ENCODE results near the gene CARD6. TPM values are rescaled to one million over a fixed set of nuclear protein-coding genes. Genes with fewer than 3 reads are reported as not detected.

CARD6 gene
- total and polyA plus RNA-seq, 9 of the 15 experiments (the other 6 are each of a cell fraction or from before 2014, with no cell fraction given), result 3.5 to 8.3 (median 5.9) TPM

- TF ChIP-seq E2F6 (IDR thresholded peaks at IDR 0.05; ENCODE audit: borderline replicate concordance in 1 of 2, extremely low read depth in 1 of 2, insufficient read depth in 1 of 2, insufficient read length in 1 of 2, low read depth in 1 of 2, low read length in 1 of 2, poor library complexity in 1 of 2, severe bottlenecking in 1 of 2) (peak; percentile 85 to 96), CXXC5 (CRISPR knock-in tag; IDR thresholded peaks at IDR 0.05) (peak; percentile 94), IRF2 (CRISPR knock-in tag; IDR thresholded peaks at IDR 0.05) (no peak), SNAPC5 (CRISPR knock-in tag; IDR thresholded peaks at IDR 0.05) (no peak), TOE1 (IDR thresholded peaks at IDR 0.05; ENCODE audit: borderline replicate concordance) (no peak), TOE1 (CRISPR knock-in tag; IDR thresholded peaks at IDR 0.05; ENCODE audit: borderline replicate concordance, low read depth) (peak; percentile 69; the same call in 1 of the 2 replicates), ZBTB11 (CRISPR knock-in tag; IDR thresholded peaks at IDR 0.05) (peak in 1 of 3 experiments; percentile 81; a peak in 2 of 6 replicates), ZNF655 (CRISPR knock-in tag; IDR thresholded peaks at IDR 0.05) (no peak), ZFP1 (CRISPR knock-in tag; IDR thresholded peaks at IDR 0.05) (no peak), MAZ (CRISPR knock-in tag; conservative IDR thresholded peaks at IDR 0.05 in 1 of 2, IDR thresholded peaks at IDR 0.05 in 1 of 2) (peak; percentile 90 to 93), ZBTB26 (CRISPR knock-in tag; IDR thresholded peaks at IDR 0.05) (no peak), ZNF586 (CRISPR knock-in tag; conservative IDR thresholded peaks at IDR 0.05) (no peak), ZBTB34 (CRISPR knock-in tag; IDR thresholded peaks at IDR 0.05) (no peak), ATF1 (CRISPR knock-in tag; IDR thresholded peaks at IDR 0.05) (peak; percentile 72; the same call in 1 of the 2 replicates), ATF1 (tag; IDR thresholded peaks at IDR 0.05) (peak; percentile 87), KDM1A (IDR thresholded peaks at IDR 0.05) (peak; percentile 69 to 72), ZFP36 (IDR thresholded peaks at IDR 0.05; ENCODE audit: low read depth, low read length, partially characterized antibody) (no peak)
Measured at GRCh38 chr5:40798012-40798800, 43.0 kb upstream of the CARD6 start, which contains the start of gene PRKAA1 (continued).
